ENCODE data around the gene ZNF524. TPM values are rescaled to one million over a fixed set of nuclear protein-coding genes. Genes with fewer than 3 reads are reported as not detected.

Gene ZNF524
- total and polyA plus RNA-seq, 9 of the 15 experiments (the other 6 are each of a cell fraction or from before 2014, with no cell fraction given): 0.08 to 15.6 (median 2.9) TPM

DNA sequence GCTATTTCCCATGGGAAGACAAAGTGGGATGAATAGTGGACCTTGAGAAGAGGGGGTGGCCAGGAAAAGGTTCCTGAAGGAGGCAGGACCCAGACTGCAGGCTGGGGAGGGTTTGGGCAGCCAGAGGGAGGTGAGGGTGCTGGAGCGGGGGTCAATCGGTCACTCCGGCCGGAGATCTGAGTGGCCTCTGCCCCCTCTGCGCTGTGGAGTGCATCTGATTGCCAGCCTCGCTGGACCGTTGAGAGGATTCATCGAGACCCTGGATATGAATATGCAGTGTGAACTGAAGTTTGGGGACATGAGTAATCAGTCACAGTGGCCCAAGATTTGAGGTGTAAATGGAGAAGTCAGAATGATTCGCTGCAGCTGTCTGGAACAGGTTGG, 35.2 kb downstream of the ZNF524 start:
- FAIRE-seq: no peak
- Histone ChIP-seq H3K27me3 (ENCODE audit: control insufficient read depth in 2 of 2, insufficient read depth in 2 of 2, low read length in 2 of 2) (no peaks in the 10 kb centered on the region), H3K9me1 (ENCODE audit: control insufficient read depth, insufficient read depth, low read length) (no peaks in the 10 kb centered on the region), H4K20me1 (replicated peaks; ENCODE audit: control insufficient read depth, insufficient read depth, low read length) (no peaks in the 10 kb centered on the region), H3K36me3 (ENCODE audit: control insufficient read depth, insufficient read depth, low read length) (peaks cover 11% of the 10 kb centered on the region; the same call in 2 of the 3 replicates), H3K27ac (ENCODE audit: extremely low read depth, low read depth, low read length) (peak overlapping the region; percentile 92), H3K9ac (ENCODE audit: insufficient read depth in 1 of 2, low read depth in 2 of 2, low read length in 2 of 2) (peak overlapping the region; percentile 98), H3K4me2 (ENCODE audit: insufficient read depth, low read length) (peak overlapping the region; percentile 98), H3K4me1 (replicated peaks in 1 of 2; ENCODE audit: control insufficient read depth in 2 of 2, insufficient read depth in 2 of 2, low read length in 2 of 2) (peaks cover 24 to 37% of the 10 kb centered on the region in 2 experiments), H2AFZ (ENCODE audit: low read depth, low read length) (peak overlapping the region; percentile 91), H3K79me2 (ENCODE audit: control insufficient read depth, insufficient read depth, low read length) (peaks cover 49% of the 10 kb centered on the region), H3K4me3 (peak overlapping the region; percentile 88), H3K9me3 (replicated peaks; ENCODE audit: control insufficient read depth, insufficient read depth, low read depth, low read length) (0 out of 2 replicates have a peak, but pooled peaks cover 2% of the 10 kb centered on the region)
- 0% methylated on average over 9 of the region's 9 CpGs for WGBS (ENCODE audit: insufficient coverage, low coverage, missing lambda C conversion rate)
- ChIA-PET CTCF (ENCODE audit: low intra/inter-chr PET ratio) (interaction anchor here (1.0 kb wide), 1 partner anchor 12 kb away, joined by 4 read pairs; the partner anchor contains the start of gene CCDC106), POLR2A (interaction anchor here (0.8 to 1.8 kb wide), 5 partner anchors 9 to 131 kb away, joined by 3 to 18 read pairs (median 3); partner anchors contain the start of gene ZNF784)
- DNase-seq (ENCODE audit: extremely low read depth in 1 of 4, low spot score in 3 of 4): no peak
- ATAC-seq: no peak
- BruUV-seq (replicated peaks): TSS peak; percentile 69
- intact Hi-C loops (cut with micrococcal nuclease): loop anchor here (10.0 kb wide), 1 partner anchor 491 kb away; the partner anchor contains the start of gene TNNT1
- in situ Hi-C loops (cut with MboI): loop anchor here (5.0 to 25.0 kb wide), 4 partner anchors 177 to 761 kb away; partner anchors contain the start of genes FCAR, TNNT1 and ZSCAN5A
- TF ChIP-seq MAZ (CRISPR knock-in tag; conservative IDR thresholded peaks at IDR 0.05 in 1 of 2, IDR thresholded peaks at IDR 0.05 in 1 of 2) (no peak; a peak in 1 of 4 replicates), GTF2F1 (IDR thresholded peaks at IDR 0.05; ENCODE audit: low read depth, low read length) (no peak), SIRT6 (IDR thresholded peaks at IDR 0.05; ENCODE audit: low read depth, low read length) (no peak), XRCC5 (IDR thresholded peaks at IDR 0.05; ENCODE audit: low read depth, low read length) (no peak), ZNF644 (tag; IDR thresholded peaks at IDR 0.05; ENCODE audit: low read depth) (no peak), COPS2 (conservative IDR thresholded peaks at IDR 0.05) (no peak), ZNF140 (CRISPR knock-in tag; IDR thresholded peaks at IDR 0.05) (no peak), ZNF436 (CRISPR knock-in tag; IDR thresholded peaks at IDR 0.05) (no peak), SAFB (IDR thresholded peaks at IDR 0.05; ENCODE audit: borderline replicate concordance, low read depth, low read length) (no peak), ZNF224 (CRISPR knock-in tag; IDR thresholded peaks at IDR 0.05) (no peak), ZFX (CRISPR knock-in tag; IDR thresholded peaks at IDR 0.05) (peak; percentile 55; the same call in 1 of the 2 replicates), SMARCA5 (IDR thresholded peaks at IDR 0.05) (no peak), SMC3 (conservative IDR thresholded peaks at IDR 0.05; ENCODE audit: insufficient read depth, low read depth, low read length) (no peak), POU5F1 (IDR thresholded peaks at IDR 0.05; ENCODE audit: borderline replicate concordance, low read depth, low read length, partially characterized antibody) (no peak)
- TF ChIP-seq, protein P1, sequence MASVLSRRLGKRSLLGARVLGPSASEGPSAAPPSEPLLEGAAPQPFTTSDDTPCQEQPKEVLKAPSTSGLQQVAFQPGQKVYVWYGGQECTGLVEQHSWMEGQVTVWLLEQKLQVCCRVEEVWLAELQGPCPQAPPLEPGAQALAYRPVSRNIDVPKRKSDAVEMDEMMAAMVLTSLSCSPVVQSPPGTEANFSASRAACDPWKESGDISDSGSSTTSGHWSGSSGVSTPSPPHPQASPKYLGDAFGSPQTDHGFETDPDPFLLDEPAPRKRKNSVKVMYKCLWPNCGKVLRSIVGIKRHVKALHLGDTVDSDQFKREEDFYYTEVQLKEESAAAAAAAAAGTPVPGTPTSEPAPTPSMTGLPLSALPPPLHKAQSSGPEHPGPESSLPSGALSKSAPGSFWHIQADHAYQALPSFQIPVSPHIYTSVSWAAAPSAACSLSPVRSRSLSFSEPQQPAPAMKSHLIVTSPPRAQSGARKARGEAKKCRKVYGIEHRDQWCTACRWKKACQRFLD (CRISPR knock-in tag; IDR thresholded peaks at IDR 0.05): 0 out of 2 replicates have a peak, but pooled peaks have one; percentile 37
- TF ChIP-seq, protein P2, sequence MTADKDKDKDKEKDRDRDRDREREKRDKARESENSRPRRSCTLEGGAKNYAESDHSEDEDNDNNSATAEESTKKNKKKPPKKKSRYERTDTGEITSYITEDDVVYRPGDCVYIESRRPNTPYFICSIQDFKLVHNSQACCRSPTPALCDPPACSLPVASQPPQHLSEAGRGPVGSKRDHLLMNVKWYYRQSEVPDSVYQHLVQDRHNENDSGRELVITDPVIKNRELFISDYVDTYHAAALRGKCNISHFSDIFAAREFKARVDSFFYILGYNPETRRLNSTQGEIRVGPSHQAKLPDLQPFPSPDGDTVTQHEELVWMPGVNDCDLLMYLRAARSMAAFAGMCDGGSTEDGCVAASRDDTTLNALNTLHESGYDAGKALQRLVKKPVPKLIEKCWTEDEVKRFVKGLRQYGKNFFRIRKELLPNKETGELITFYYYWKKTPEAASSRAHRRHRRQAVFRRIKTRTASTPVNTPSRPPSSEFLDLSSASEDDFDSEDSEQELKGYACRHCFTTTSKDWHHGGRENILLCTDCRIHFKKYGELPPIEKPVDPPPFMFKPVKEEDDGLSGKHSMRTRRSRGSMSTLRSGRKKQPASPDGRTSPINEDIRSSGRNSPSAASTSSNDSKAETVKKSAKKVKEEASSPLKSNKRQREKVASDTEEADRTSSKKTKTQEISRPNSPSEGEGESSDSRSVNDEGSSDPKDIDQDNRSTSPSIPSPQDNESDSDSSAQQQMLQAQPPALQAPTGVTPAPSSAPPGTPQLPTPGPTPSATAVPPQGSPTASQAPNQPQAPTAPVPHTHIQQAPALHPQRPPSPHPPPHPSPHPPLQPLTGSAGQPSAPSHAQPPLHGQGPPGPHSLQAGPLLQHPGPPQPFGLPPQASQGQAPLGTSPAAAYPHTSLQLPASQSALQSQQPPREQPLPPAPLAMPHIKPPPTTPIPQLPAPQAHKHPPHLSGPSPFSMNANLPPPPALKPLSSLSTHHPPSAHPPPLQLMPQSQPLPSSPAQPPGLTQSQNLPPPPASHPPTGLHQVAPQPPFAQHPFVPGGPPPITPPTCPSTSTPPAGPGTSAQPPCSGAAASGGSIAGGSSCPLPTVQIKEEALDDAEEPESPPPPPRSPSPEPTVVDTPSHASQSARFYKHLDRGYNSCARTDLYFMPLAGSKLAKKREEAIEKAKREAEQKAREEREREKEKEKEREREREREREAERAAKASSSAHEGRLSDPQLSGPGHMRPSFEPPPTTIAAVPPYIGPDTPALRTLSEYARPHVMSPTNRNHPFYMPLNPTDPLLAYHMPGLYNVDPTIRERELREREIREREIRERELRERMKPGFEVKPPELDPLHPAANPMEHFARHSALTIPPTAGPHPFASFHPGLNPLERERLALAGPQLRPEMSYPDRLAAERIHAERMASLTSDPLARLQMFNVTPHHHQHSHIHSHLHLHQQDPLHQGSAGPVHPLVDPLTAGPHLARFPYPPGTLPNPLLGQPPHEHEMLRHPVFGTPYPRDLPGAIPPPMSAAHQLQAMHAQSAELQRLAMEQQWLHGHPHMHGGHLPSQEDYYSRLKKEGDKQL (CRISPR knock-in tag; IDR thresholded peaks at IDR 0.05; ENCODE audit: borderline replicate concordance): 0 out of 2 replicates have a peak, but pooled peaks have one; percentile 18
